HuH-7 (cell line): ENCODE data around the gene APLP1.
"Not testable (repeated sequence)": the region's sequence is repeated elsewhere in the genome, so short reads cannot be mapped to it uniquely, and the experiment has no call there.

Experiments used
- DNase-seq: peaks from one replicate; pipeline ENCODE4 v3.0.0; 2011; ENCODE audit warnings: low spot score

The APLP1 gene

DNA sequence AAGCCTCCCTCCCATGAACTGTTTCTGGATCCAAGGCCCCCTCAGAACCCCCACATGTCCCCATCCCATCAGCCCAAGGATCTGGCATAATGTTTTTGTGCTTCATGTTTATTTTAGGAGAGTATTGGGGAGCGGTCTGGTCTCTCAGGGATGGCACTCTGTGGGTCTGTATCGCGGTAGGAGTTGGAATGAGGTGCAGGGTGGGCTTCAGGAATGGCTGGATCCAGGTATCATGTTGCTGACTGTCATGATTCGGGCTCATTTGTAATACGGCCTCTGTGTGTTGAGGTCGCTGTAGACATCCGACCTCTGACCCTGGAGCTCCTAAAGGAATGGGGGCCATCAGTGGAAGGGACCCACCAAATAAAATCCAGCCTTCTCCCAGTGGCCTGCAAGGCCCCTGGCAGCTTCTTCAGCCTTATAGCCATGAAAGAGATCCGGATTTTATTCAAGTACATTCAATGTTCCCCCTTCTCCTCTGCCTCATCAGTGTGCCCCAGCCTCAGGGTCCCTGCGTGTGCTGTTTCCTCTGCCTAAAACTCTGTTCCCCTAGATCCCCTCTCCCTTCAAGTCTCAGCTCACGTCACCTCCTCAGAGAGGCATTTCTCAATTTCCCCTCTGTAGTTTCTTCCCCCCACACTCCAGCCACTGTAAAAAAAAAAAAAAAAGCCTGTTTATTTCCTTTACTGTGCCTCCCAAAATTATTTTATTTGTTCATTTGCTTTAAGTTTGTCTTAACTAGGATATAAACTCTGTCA lies 36.1 kb downstream of the APLP1 start:
- no peak for DNase-seq

GRCh38 chr19:35905178-35905727 lies 36.9 kb downstream of the APLP1 start:
- DNase-seq = no peak

- DNase-seq = no peak
Measured at GRCh38 chr19:35907377-35907745, 39.0 kb downstream of the APLP1 start.

GRCh38 chr19:35908010-35908441 lies 39.7 kb downstream of the APLP1 start, which contains the start of gene TYROBP:
TSS of gene TYROBP (minus strand) at chr19:35908295. CDS start at chr19:35908228, 67 bp downstream.
- DNase-seq = no peak

DNA sequence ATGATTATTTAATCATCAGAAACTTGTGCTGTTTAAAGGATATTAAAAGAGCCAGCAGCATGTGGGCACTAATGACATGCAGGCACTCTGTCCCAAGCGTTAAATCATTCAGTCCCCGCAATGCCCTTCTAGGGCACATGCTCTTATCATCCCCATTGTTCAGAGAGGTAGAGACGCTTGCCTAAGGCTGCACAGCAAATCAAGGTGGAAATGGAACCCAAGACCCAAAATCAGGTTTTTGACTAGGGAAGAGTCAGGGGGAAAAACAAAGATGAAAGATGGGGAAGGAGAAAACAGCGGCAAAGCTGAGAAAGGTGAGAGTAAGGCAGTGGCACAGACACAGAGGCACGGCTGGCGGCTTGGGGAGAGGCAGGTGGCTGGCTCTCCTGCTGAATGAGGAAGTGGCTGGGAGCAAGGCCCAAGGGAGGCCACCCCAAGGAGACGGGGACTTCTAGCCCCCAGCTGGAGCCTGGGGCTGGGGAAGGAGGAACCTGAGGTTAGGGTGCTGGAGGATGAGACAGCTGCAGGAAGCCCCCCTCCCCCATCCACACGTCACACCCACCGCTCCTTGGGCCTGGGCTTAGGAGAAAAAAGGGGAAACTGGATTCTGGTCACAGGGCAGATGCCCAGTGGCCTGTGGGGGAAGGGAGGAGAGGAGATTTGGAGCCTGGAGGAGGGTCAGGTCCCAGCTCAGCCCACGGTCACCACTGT lies 40.8 kb downstream of the APLP1 start:
- no peak for DNase-seq

- no peak for DNase-seq
Measured at GRCh38 chr19:35909684-35910035, 41.3 kb downstream of the APLP1 start.

- DNase-seq = not testable (repeated sequence)
Measured at GRCh38 chr19:35910355-35910754, 42.0 kb downstream of the APLP1 start.

DNA sequence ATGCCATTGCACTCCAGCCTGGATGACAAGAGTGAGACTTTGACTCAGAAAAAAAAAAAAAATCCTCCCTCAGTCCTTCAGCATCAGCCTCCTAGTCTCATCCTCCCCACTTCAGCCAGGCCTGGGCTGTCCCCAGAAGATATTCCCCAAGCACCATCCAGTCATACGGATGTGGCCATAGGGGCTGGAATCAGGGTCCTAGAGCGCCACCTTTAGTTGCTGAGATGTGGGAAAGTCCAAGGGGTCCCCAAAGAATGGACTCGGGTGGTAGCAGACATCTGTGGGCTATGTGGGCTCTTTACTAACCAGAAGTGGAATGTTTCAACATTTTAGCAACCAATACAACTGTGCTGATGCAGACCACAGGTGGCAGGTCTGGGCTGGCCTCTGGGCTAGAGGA lies 42.8 kb downstream of the APLP1 start:
- DNase-seq = no peak

- no peak for DNase-seq
Measured at GRCh38 chr19:35911790-35912189, 43.4 kb downstream of the APLP1 start.

- DNase-seq = no peak
Measured at GRCh38 chr19:35913589-35913988, 45.2 kb downstream of the APLP1 start.

DNA sequence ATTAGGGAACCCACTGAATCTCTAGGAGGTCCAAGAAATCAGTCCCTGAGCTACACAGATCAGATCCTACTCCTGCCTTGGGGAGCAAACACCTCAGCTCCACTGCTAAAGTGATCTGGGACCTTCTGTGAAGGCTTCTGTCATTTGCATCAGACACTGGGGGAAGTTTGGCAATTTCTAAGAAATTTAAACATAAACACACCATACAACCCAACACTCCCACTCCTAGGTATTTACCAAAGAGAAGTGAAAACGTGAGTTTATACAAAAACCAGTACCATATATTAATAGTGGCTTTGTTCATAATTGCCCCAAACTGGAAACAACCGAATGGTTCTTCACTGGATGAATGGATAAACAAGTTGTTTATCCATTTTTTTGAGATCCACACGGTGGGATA lies 47.1 kb downstream of the APLP1 start:
- DNase-seq = no peak

- no peak for DNase-seq
Measured at GRCh38 chr19:35919306-35919705, 50.9 kb downstream of the APLP1 start.

DNA sequence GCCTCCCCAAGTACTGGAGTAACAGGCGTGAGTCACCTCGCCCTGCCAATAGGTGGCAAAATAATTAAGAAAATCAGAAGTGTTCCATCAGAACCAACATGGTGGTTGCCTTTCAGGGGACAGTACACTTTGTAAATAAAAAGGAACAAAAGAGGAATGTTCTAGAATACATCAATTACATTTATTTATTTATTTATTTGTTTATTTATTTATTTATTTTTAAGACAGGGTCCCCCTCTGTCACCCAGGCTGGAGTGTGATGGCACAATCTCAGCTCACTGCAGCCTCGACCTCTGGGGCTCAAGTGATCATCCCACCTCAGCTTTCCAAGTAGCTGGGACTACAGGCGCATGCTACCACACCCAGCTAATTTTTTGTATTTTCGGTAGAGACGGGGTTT lies 52.6 kb downstream of the APLP1 start:
- DNase-seq = no peak

GRCh38 chr19:35925501-35925900 lies 57.1 kb downstream of the APLP1 start:
- DNase-seq = no peak

- DNase-seq = no peak
Measured at GRCh38 chr19:35928507-35928906, 60.1 kb downstream of the APLP1 start.
